ENCODE results near the gene RGS6. TPM values are rescaled to one million over a fixed set of nuclear protein-coding genes. Genes with fewer than 3 reads are reported as not detected.

RGS6 gene
- total and polyA plus RNA-seq, 7 donors, result 0.79 to 8.0 (median 1.6) TPM; not detected in 2

GRCh38 chr14:72528863-72529175, 596.6 kb downstream of the RGS6 start:
- no peaks in the 10 kb centered on the region for H3K36me3 ChIP-seq
- intact Hi-C loops (cut with DNase I), result no loop called here
- no peak for TF ChIP-seq POLR2A (IDR thresholded peaks at IDR 0.05)
- no peak for TF ChIP-seq POLR2AphosphoS5 (IDR thresholded peaks at IDR 0.05)
- TF ChIP-seq CTCF (IDR thresholded peaks at IDR 0.05), result no peak
- TF ChIP-seq EP300 (IDR thresholded peaks at IDR 0.05), result no peak
- peaks cover 0 to 9% (median 3%) of the 10 kb centered on the region in 4 donors for H3K4me1 ChIP-seq
- WGBS, 2 donors, result 56 to 61% methylated on average over 2 of the region's 2 CpGs
- H3K9me3 ChIP-seq, result peaks cover 0 to 2% (median 0%) of the 10 kb centered on the region in 4 donors
- H3K27ac ChIP-seq, result no peak overlapping the region
- no peaks in the 10 kb centered on the region for H3K27me3 ChIP-seq
- no peak overlapping the region for H3K4me3 ChIP-seq
- DNase-seq, result no peak

- TF ChIP-seq EP300 (IDR thresholded peaks at IDR 0.05) (no peak), POLR2A (IDR thresholded peaks at IDR 0.05) (no peak), POLR2AphosphoS5 (IDR thresholded peaks at IDR 0.05) (no peak), CTCF (IDR thresholded peaks at IDR 0.05) (no peak)
- WGBS, 2 donors, result 79 to 93% methylated on average over 3 of the region's 3 CpGs
- DNase-seq, result no peak
- H3K27me3 ChIP-seq, result no peaks in the 10 kb centered on the region
- H3K4me1 ChIP-seq, result peaks cover 0 to 9% (median 3%) of the 10 kb centered on the region in 4 donors
- intact Hi-C loops (cut with DNase I), result no loop called here
- H3K27ac ChIP-seq, result no peak overlapping the region
- H3K9me3 ChIP-seq, result peaks cover 0 to 2% (median 0%) of the 10 kb centered on the region in 4 donors
- H3K4me3 ChIP-seq, result no peak overlapping the region
- no peaks in the 10 kb centered on the region for H3K36me3 ChIP-seq
Measured at GRCh38 chr14:72532686-72533454, 600.6 kb downstream of the RGS6 start.

GRCh38 chr14:72535485-72535884, 603.3 kb downstream of the RGS6 start:
- H3K4me3 ChIP-seq, result no peak overlapping the region
- no peaks in the 10 kb centered on the region for H3K36me3 ChIP-seq
- WGBS, 2 donors, result 27 to 56% methylated on average over 1 of the region's 1 CpG
- intact Hi-C loops (cut with DNase I), result no loop called here
- H3K9me3 ChIP-seq, result peaks cover 0 to 2% (median 0%) of the 10 kb centered on the region in 4 donors
- peaks cover 0 to 10% (median 0%) of the 10 kb centered on the region in 3 donors for H3K27me3 ChIP-seq
- no peak for DNase-seq
- H3K27ac ChIP-seq, result no peak overlapping the region
- no peaks in the 10 kb centered on the region for H3K4me1 ChIP-seq
- TF ChIP-seq POLR2AphosphoS5 (IDR thresholded peaks at IDR 0.05), result no peak
- TF ChIP-seq EP300 (IDR thresholded peaks at IDR 0.05), result no peak
- no peak for TF ChIP-seq POLR2A (IDR thresholded peaks at IDR 0.05)
- no peak for TF ChIP-seq CTCF (IDR thresholded peaks at IDR 0.05)

GRCh38 chr14:72538387-72538786, 606.2 kb downstream of the RGS6 start:
- WGBS, 2 donors, result 90 to 92% methylated on average over 3 of the region's 3 CpGs
- Histone ChIP-seq H3K4me1 (no peaks in the 10 kb centered on the region), H3K4me3 (no peak overlapping the region), H3K36me3 (no peaks in the 10 kb centered on the region), H3K27me3 (peaks cover 0 to 10% (median 0%) of the 10 kb centered on the region in 3 donors), H3K9me3 (no peaks in the 10 kb centered on the region), H3K27ac (no peak overlapping the region)
- DNase-seq, result no peak
- TF ChIP-seq CTCF (IDR thresholded peaks at IDR 0.05) (no peak), EP300 (IDR thresholded peaks at IDR 0.05) (no peak), POLR2AphosphoS5 (IDR thresholded peaks at IDR 0.05) (no peak), POLR2A (IDR thresholded peaks at IDR 0.05) (no peak)
- intact Hi-C loops (cut with DNase I), result no loop called here
